Calu3 (cell line): Measurements from ENCODE around the gene APMAP. TPM values are rescaled to one million over a fixed set of nuclear protein-coding genes. Genes with fewer than 3 reads are reported as not detected.

Experiments
- BruUV-seq: library from RNA; stranded (reverse); fragments of 400-500 nt; replicated peaks from 2 replicates; lab custom pipeline; 2021; lab: Mats Ljungman, UMichigan
- CTCF ChIA-PET: fragments of 300-600 bp; sonication (Branson Sonifier 250); formaldehyde crosslinking; loops from one replicate; lab custom pipeline; 2022; ENCODE audit warnings: antibody characterized with exemption; lab: Charles Lee
- DNase-seq: peaks from one replicate; pipeline ENCODE4 v3.0.0; 2022
- H3K27ac Mint-ChIP-seq: one replicate; pipeline ENCODE4 v1.8.0; 2022; ENCODE audit warnings: mixed read lengths; ENCODE audit not compliant: unreplicated experiment
- H3K27me3 Mint-ChIP-seq: one replicate; pipeline ENCODE4 v1.8.0; 2022; ENCODE audit warnings: mixed read lengths; ENCODE audit not compliant: unreplicated experiment
- H3K36me3 Mint-ChIP-seq: one replicate; pipeline ENCODE4 v1.8.0; 2022; ENCODE audit warnings: mild to moderate bottlenecking, moderate library complexity, mixed read lengths; ENCODE audit not compliant: insufficient read depth, unreplicated experiment
- H3K4me1 Mint-ChIP-seq: one replicate; pipeline ENCODE4 v1.8.0; 2022; ENCODE audit warnings: mild to moderate bottlenecking, low read depth, mixed read lengths; ENCODE audit not compliant: unreplicated experiment
- H3K4me3 Mint-ChIP-seq: one replicate; pipeline ENCODE4 v1.8.0; 2022; ENCODE audit warnings: mild to moderate bottlenecking, low read depth, moderate library complexity, mixed read lengths; ENCODE audit not compliant: unreplicated experiment
- H3K9me3 Mint-ChIP-seq: one replicate; pipeline ENCODE4 v1.8.0; 2022; ENCODE audit warnings: low read depth, mixed read lengths; ENCODE audit not compliant: unreplicated experiment
- CTCF ChIP-seq: fragments of 200-600 bp; IDR thresholded peaks from one replicate; pipeline ENCODE4 v1.8.0; 2022; ENCODE audit warnings: antibody characterized with exemption; ENCODE audit not compliant: unreplicated experiment
- intact Hi-C: fragments of 100-400 bp; cut with micrococcal nuclease; formaldehyde crosslinking; loops from one replicate; pipeline ENCODE4 v1.10.0; 2022; ENCODE audit not compliant: unreplicated experiment
- total RNA-seq: library from RNA; stranded (reverse); gene quantifications from 2 replicates; pipeline ENCODE4 v1.2.3, GENCODE V29; 2022

Gene APMAP
- total RNA-seq, 1 experiment from 2014 or later, result 30.7 TPM

- Mint-ChIP-seq H3K4me3 (peak overlapping the region; percentile 9), H3K9me3 (no peaks in the 10 kb centered on the region), H3K36me3 (no peaks in the 10 kb centered on the region), H3K27ac (peak overlapping the region; percentile 36), H3K27me3 (no peaks in the 10 kb centered on the region), H3K4me1 (peaks cover 12% of the 10 kb centered on the region)
- CTCF ChIA-PET, result interaction anchor here (1.4 kb wide), 1 partner anchor 13 kb away, joined by 4 read pairs; no protein-coding TSS in a partner anchor
- intact Hi-C loops, result no loop called here
- BruUV-seq, result no TSS peak
- DNase-seq, result peak; percentile 50
- TF ChIP-seq CTCF, result no peak
These were observed 40.1 kb upstream of the APMAP start for GRCh38 chr20:25032478-25033264.

- CTCF ChIA-PET, result no interaction called here
- Mint-ChIP-seq H3K4me1 (peaks cover 12% of the 10 kb centered on the region), H3K36me3 (no peaks in the 10 kb centered on the region), H3K27me3 (no peaks in the 10 kb centered on the region), H3K27ac (peak overlapping the region; percentile 36), H3K9me3 (no peaks in the 10 kb centered on the region), H3K4me3 (no peak overlapping the region)
- no peak for DNase-seq
- intact Hi-C loops, result no loop called here
- no TSS peak for BruUV-seq
- TF ChIP-seq CTCF, result no peak
These were observed 39.5 kb upstream of the APMAP start for GRCh38 chr20:25032065-25032477.

GRCh38 chr20:25031241-25031640 lies 38.7 kb upstream of the APMAP start:
- no peak for DNase-seq
- intact Hi-C loops, result no loop called here
- CTCF ChIA-PET, result no interaction called here
- Mint-ChIP-seq H3K36me3 (no peaks in the 10 kb centered on the region), H3K27me3 (no peaks in the 10 kb centered on the region), H3K27ac (no peak overlapping the region), H3K9me3 (no peaks in the 10 kb centered on the region), H3K4me1 (peaks cover 12% of the 10 kb centered on the region), H3K4me3 (no peak overlapping the region)
- BruUV-seq, result no TSS peak
- TF ChIP-seq CTCF, result no peak

GRCh38 chr20:25030649-25031207 lies 38.2 kb upstream of the APMAP start:
- H3K27ac Mint-ChIP-seq, result no peak overlapping the region
- CTCF ChIA-PET, result no interaction called here
- no peaks in the 10 kb centered on the region for H3K36me3 Mint-ChIP-seq
- no peaks in the 10 kb centered on the region for H3K27me3 Mint-ChIP-seq
- intact Hi-C loops, result no loop called here
- H3K4me3 Mint-ChIP-seq, result no peak overlapping the region
- BruUV-seq, result no TSS peak
- no peak for TF ChIP-seq CTCF
- H3K9me3 Mint-ChIP-seq, result no peaks in the 10 kb centered on the region
- peaks cover 12% of the 10 kb centered on the region for H3K4me1 Mint-ChIP-seq
- DNase-seq, result no peak
